ENCODE data around the gene METTL18.

GRCh38 chr1:169835647-169836046 is 40.9 kb upstream of the METTL18 start:
- no peak for TF ChIP-seq CTCF (IDR thresholded peaks at IDR 0.05)
- no peak for TF ChIP-seq POLR2AphosphoS5 (IDR thresholded peaks at IDR 0.05; ENCODE audit: insufficient read depth in 1 of 2, low read depth in 1 of 2)
- TF ChIP-seq POLR2A (IDR thresholded peaks at IDR 0.05), result no peak
